Karpas-422 (cell line): ENCODE results near the gene KCNK10. TPM values are rescaled to one million over a fixed set of nuclear protein-coding genes. Genes with fewer than 3 reads are reported as not detected.
A peak's percentile ranks its signal among the peaks of the same experiment; 100 is the strongest.

ENCODE experiments used
- DNase-seq: peaks from one replicate; pipeline ENCODE4 v3.0.0-alpha.2; 2015
- H2AFZ ChIP-seq: fragments of 200-600 bp; sonication (generic); 2 replicates; pipeline ENCODE4 v1.6.1; 2014; ENCODE audit warnings: antibody characterized with exemption, low read length, mixed read lengths
- H3K27ac ChIP-seq: fragments of 200-600 bp; sonication (generic); 2 replicates; pipeline ENCODE4 v1.5.1; 2014; ENCODE audit warnings: mild to moderate bottlenecking, low read length, moderate library complexity
- H3K27me3 ChIP-seq: fragments of 200-600 bp; sonication (generic); 2 replicates; pipeline ENCODE4 v1.6.1; 2014; ENCODE audit warnings: low read length, mixed read lengths
- H3K36me3 ChIP-seq: fragments of 200-600 bp; sonication (generic); 2 replicates; pipeline ENCODE4 v1.6.1; 2014; ENCODE audit warnings: low read length, mixed read lengths; ENCODE audit not compliant: insufficient read depth
- H3K4me1 ChIP-seq: fragments of 200-600 bp; sonication (generic); 2 replicates; pipeline ENCODE4 v1.6.1; 2014; ENCODE audit warnings: mild to moderate bottlenecking, low read length, mixed read lengths
- H3K4me2 ChIP-seq: fragments of 200-600 bp; sonication (generic); 2 replicates; pipeline ENCODE4 v1.6.1; 2014; ENCODE audit warnings: low read length, low read depth, mild to moderate bottlenecking; ENCODE audit not compliant: poor library complexity, severe bottlenecking
- H3K4me3 ChIP-seq: fragments of 200-600 bp; sonication (generic); 2 replicates; pipeline ENCODE4 v1.5.1; 2014; ENCODE audit warnings: mild to moderate bottlenecking, antibody characterized with exemption, low read length, mixed read lengths
- H3K79me2 ChIP-seq: fragments of 200-600 bp; sonication (generic); 2 replicates; pipeline ENCODE4 v1.6.1; 2014; ENCODE audit warnings: mild to moderate bottlenecking, low read length, mixed read lengths
- H3K9ac ChIP-seq: fragments of 200-600 bp; sonication (generic); 2 replicates; pipeline ENCODE4 v1.6.0; 2014; ENCODE audit warnings: low read length
- H3K9me2 ChIP-seq: fragments of 200-600 bp; sonication (generic), shearing (Covaris generic); replicated peaks from 2 replicates; pipeline ENCODE4 v1.6.0; 2014; ENCODE audit warnings: mild to moderate bottlenecking, low read length, moderate library complexity; ENCODE audit not compliant: insufficient read depth
- H3K9me3 ChIP-seq: fragments of 300-700, 200-600 bp; sonication (generic); 2 replicates; pipeline ENCODE4 v1.6.1; 2014; ENCODE audit warnings: low read length, mixed read lengths
- H4K20me1 ChIP-seq: fragments of 200-600 bp; sonication (generic); 2 replicates; pipeline ENCODE4 v1.6.1; 2014; ENCODE audit warnings: mild to moderate bottlenecking, antibody characterized with exemption, low read length, low read depth; ENCODE audit not compliant: insufficient read depth
- total RNA-seq: library from RNA; depleted of rRNA; stranded (reverse); fragments of >200 nt; shearing (Covaris generic); gene quantifications from 2 replicates; pipeline ENCODE4 v1.2.3, GENCODE V29; 2014; ENCODE audit warnings: low replicate concordance; rRNA removed

KCNK10 gene, protein sequence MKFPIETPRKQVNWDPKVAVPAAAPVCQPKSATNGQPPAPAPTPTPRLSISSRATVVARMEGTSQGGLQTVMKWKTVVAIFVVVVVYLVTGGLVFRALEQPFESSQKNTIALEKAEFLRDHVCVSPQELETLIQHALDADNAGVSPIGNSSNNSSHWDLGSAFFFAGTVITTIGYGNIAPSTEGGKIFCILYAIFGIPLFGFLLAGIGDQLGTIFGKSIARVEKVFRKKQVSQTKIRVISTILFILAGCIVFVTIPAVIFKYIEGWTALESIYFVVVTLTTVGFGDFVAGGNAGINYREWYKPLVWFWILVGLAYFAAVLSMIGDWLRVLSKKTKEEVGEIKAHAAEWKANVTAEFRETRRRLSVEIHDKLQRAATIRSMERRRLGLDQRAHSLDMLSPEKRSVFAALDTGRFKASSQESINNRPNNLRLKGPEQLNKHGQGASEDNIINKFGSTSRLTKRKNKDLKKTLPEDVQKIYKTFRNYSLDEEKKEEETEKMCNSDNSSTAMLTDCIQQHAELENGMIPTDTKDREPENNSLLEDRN
- total RNA-seq = 0.07 and 0.76 TPM in 2 replicates

DNA sequence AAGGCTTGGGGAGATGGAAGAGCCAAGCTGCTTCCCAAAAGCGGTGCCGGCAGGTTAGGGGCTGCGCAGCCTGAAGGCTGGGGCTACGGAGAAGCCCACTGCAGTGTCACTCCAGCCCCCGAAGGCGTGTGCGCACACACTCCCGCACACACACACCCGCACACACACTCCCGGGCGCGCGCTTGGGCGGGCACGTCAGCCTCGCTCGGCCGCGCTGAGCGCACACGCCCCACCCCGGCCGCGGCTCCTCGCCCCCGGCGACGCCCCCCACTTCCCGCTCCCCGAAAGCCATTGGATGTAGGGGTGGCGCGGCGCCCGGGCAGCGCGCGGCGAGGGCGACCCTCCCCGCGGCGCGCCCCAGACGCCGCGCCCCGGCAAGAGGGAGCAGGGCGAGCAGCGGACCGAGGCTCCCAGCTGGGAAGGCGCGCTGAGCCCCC lies at the start of gene KCNK10:
KCNK10 (minus strand) TSS at position 184 of the 437 bp plus-strand sequence. CDS start 471 bp downstream, outside the sequence.
- H3K27me3 ChIP-seq = peaks cover 2% of the 10 kb centered on the region; the same call in 1 of the 2 replicates

GRCh38 chr14:88369496-88369895 lies 46.4 kb upstream of the KCNK10 start:
- no peak overlapping the region for H3K9ac ChIP-seq
- no peaks in the 10 kb centered on the region for H3K36me3 ChIP-seq
- no peaks in the 10 kb centered on the region for H3K9me2 ChIP-seq
- H3K9me3 ChIP-seq = no peaks in the 10 kb centered on the region
- H3K4me1 ChIP-seq = no peaks in the 10 kb centered on the region
- no peak overlapping the region for H3K27ac ChIP-seq
- H4K20me1 ChIP-seq = no peaks in the 10 kb centered on the region
- no peak overlapping the region for H3K4me2 ChIP-seq
- H3K27me3 ChIP-seq = no peaks in the 10 kb centered on the region
- H3K4me3 ChIP-seq = no peak overlapping the region
- no peaks in the 10 kb centered on the region for H3K79me2 ChIP-seq
- H2AFZ ChIP-seq = no peak overlapping the region
- no peak for DNase-seq

More for the DNA sequence above, at the start of gene KCNK10:
- no peak within 1 kb of the TSS for H3K27ac ChIP-seq
- DNase-seq = no peak
- H3K9me3 ChIP-seq = no peaks in the 10 kb centered on the region
- H3K4me2 ChIP-seq = peak within 1 kb of the TSS; percentile 72
- no peaks in the 10 kb centered on the region for H3K79me2 ChIP-seq
- no peaks in the 10 kb centered on the region for H3K36me3 ChIP-seq
- H3K9me2 ChIP-seq = no peaks in the 10 kb centered on the region
- H3K4me3 ChIP-seq = peak within 1 kb of the TSS; percentile 56; the same call in 1 of the 2 replicates
- peak within 1 kb of the TSS; percentile 58 for H3K9ac ChIP-seq
- peak within 1 kb of the TSS; percentile 80 for H2AFZ ChIP-seq
- peaks cover 9% of the 10 kb centered on the region for H3K4me1 ChIP-seq
- H4K20me1 ChIP-seq = 0 out of 2 replicates have a peak, but pooled peaks cover 3% of the 10 kb centered on the region

GRCh38 chr14:88364710-88365413 lies 41.8 kb upstream of the KCNK10 start:
- Histone ChIP-seq H2AFZ (no peak overlapping the region), H3K9ac (no peak overlapping the region), H3K4me1 (no peaks in the 10 kb centered on the region), H3K4me2 (no peak overlapping the region), H3K36me3 (no peaks in the 10 kb centered on the region), H4K20me1 (no peaks in the 10 kb centered on the region), H3K27me3 (peaks cover 2% of the 10 kb centered on the region; the same call in 1 of the 2 replicates), H3K79me2 (no peaks in the 10 kb centered on the region), H3K9me3 (no peaks in the 10 kb centered on the region), H3K4me3 (no peak overlapping the region), H3K9me2 (no peaks in the 10 kb centered on the region), H3K27ac (no peak overlapping the region)
- DNase-seq = no peak

- H3K9ac ChIP-seq = no peak overlapping the region
- no peak overlapping the region for H2AFZ ChIP-seq
- DNase-seq = no peak
Measured at GRCh38 chr14:88363644-88364043, 40.6 kb upstream of the KCNK10 start.

DNA sequence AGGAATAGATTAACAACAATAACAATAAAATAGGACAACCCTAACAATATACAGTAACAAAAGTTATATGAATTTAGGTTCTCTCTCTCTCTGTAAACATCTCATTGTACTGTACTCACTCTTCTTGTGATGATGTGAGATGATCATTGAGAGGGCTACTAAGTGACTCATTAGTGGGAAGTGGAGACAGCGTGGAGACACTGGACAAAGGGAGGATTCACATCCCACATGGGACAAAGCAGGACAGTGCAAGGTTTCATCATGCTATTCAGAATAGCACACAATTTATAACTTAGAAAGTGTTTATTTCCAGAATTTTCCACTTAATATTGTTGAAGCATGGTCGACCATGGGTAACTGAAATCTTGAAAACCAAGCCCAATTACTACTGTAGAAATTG lies 36.4 kb upstream of the KCNK10 start:
- Histone ChIP-seq H3K4me2 (no peak overlapping the region), H3K4me1 (no peaks in the 10 kb centered on the region), H3K9me2 (no peaks in the 10 kb centered on the region), H3K9ac (no peak overlapping the region), H3K36me3 (no peaks in the 10 kb centered on the region), H3K27ac (no peak overlapping the region), H3K9me3 (no peaks in the 10 kb centered on the region), H2AFZ (no peak overlapping the region), H3K79me2 (no peaks in the 10 kb centered on the region), H3K4me3 (no peak overlapping the region), H3K27me3 (peaks cover 9% of the 10 kb centered on the region; the same call in 1 of the 2 replicates), H4K20me1 (no peaks in the 10 kb centered on the region)
- DNase-seq = no peak

More at GRCh38 chr14:88363644-88364043, 40.6 kb upstream of the KCNK10 start:
- Histone ChIP-seq H3K9me2 (no peaks in the 10 kb centered on the region), H3K4me1 (no peaks in the 10 kb centered on the region), H3K27me3 (peaks cover 2% of the 10 kb centered on the region; the same call in 1 of the 2 replicates), H3K4me3 (no peak overlapping the region), H3K4me2 (no peak overlapping the region), H3K36me3 (no peaks in the 10 kb centered on the region), H3K9me3 (no peaks in the 10 kb centered on the region), H3K27ac (no peak overlapping the region), H3K79me2 (no peaks in the 10 kb centered on the region), H4K20me1 (no peaks in the 10 kb centered on the region)

GRCh38 chr14:88354358-88354757 lies 31.3 kb upstream of the KCNK10 start:
- Histone ChIP-seq H4K20me1 (no peaks in the 10 kb centered on the region), H3K4me3 (no peak overlapping the region), H2AFZ (no peak overlapping the region), H3K79me2 (no peaks in the 10 kb centered on the region), H3K36me3 (no peaks in the 10 kb centered on the region), H3K9me2 (no peaks in the 10 kb centered on the region), H3K4me1 (no peaks in the 10 kb centered on the region), H3K27ac (no peak overlapping the region), H3K9me3 (no peaks in the 10 kb centered on the region), H3K9ac (no peak overlapping the region), H3K4me2 (no peak overlapping the region), H3K27me3 (peaks cover 7% of the 10 kb centered on the region; the same call in 1 of the 2 replicates)
- DNase-seq = no peak

GRCh38 chr14:88352698-88353097 lies 29.6 kb upstream of the KCNK10 start:
- H3K9ac ChIP-seq = no peak overlapping the region
- no peak overlapping the region for H3K27ac ChIP-seq
- H3K36me3 ChIP-seq = no peaks in the 10 kb centered on the region
- no peak overlapping the region for H3K4me2 ChIP-seq
- DNase-seq = no peak
- H3K9me3 ChIP-seq = no peaks in the 10 kb centered on the region
- H3K4me3 ChIP-seq = no peak overlapping the region
- H4K20me1 ChIP-seq = no peaks in the 10 kb centered on the region
- peaks cover 3% of the 10 kb centered on the region; the same call in 1 of the 2 replicates for H3K27me3 ChIP-seq
- no peaks in the 10 kb centered on the region for H3K4me1 ChIP-seq
- no peaks in the 10 kb centered on the region for H3K9me2 ChIP-seq
- no peak overlapping the region for H2AFZ ChIP-seq
- H3K79me2 ChIP-seq = no peaks in the 10 kb centered on the region
